Measurements from ENCODE around the gene MKNK1.

MKNK1 gene

DNA sequence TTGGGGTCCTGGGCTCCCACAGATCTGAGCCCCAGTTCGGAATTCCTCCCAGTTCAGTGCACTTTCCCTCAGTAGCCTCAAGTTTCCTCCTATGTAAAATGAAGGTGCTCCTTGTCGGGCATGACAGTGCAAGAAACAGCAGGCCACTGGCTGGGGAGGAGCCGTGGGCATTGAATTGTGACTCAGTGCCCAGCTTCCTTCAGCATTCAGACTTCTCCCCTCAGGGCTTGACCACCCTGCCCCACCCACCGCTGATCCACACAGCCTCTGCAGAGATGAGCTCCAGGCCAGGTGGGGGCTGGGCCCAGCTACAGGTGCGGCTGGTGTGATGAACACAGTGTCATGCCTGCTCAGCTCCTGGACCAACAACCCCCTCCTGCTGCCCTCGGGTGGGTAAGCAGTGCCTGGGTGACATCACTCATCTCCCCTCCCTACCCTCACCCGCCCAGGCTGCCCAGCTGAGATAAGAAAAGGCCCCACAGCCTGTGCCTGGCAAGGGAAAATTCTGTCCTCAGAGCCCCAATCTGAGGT, 7.7 kb upstream of the MKNK1 start (continued):
- TF ChIP-seq, protein P1, sequence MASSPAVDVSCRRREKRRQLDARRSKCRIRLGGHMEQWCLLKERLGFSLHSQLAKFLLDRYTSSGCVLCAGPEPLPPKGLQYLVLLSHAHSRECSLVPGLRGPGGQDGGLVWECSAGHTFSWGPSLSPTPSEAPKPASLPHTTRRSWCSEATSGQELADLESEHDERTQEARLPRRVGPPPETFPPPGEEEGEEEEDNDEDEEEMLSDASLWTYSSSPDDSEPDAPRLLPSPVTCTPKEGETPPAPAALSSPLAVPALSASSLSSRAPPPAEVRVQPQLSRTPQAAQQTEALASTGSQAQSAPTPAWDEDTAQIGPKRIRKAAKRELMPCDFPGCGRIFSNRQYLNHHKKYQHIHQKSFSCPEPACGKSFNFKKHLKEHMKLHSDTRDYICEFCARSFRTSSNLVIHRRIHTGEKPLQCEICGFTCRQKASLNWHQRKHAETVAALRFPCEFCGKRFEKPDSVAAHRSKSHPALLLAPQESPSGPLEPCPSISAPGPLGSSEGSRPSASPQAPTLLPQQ (tag by site-specific recombination; IDR thresholded peaks at IDR 0.05) = peak; percentile 83
- TF ChIP-seq ZNF239 (tag by site-specific recombination; IDR thresholded peaks at IDR 0.05) (no peak), ZNF2 (tag by site-specific recombination; IDR thresholded peaks at IDR 0.05) (no peak), GLIS2 (tag by site-specific recombination; IDR thresholded peaks at IDR 0.05) (peak; percentile 53), ZNF146 (tag by site-specific recombination; IDR thresholded peaks at IDR 0.05) (no peak), HOXA7 (CRISPR knock-in tag; IDR thresholded peaks at IDR 0.05; ENCODE audit: borderline replicate concordance) (no peak), ZNF658 (tag by site-specific recombination; IDR thresholded peaks at IDR 0.05) (no peak), BCL11A (tag by site-specific recombination; IDR thresholded peaks at IDR 0.05; ENCODE audit: low read depth) (no peak), ZNF324 (tag by site-specific recombination; IDR thresholded peaks at IDR 0.05) (no peak), FEZF1 (tag by site-specific recombination; IDR thresholded peaks at IDR 0.05) (no peak), ZNF792 (tag by site-specific recombination; IDR thresholded peaks at IDR 0.05) (no peak), ZNF10 (tag by site-specific recombination; IDR thresholded peaks at IDR 0.05) (no peak), ZNF510 (tag by site-specific recombination; IDR thresholded peaks at IDR 0.05; ENCODE audit: insufficient replicate concordance) (no peak), ZIC2 (tag by site-specific recombination; IDR thresholded peaks at IDR 0.05) (peak; percentile 53), HOXC10 (CRISPR knock-in tag; IDR thresholded peaks at IDR 0.05) (no peak), SCRT2 (tag by site-specific recombination; IDR thresholded peaks at IDR 0.05) (peak; percentile 73; the same call in 1 of the 2 replicates), ZNF548 (tag by site-specific recombination; IDR thresholded peaks at IDR 0.05) (no peak), ZNF311 (tag by site-specific recombination; IDR thresholded peaks at IDR 0.05; ENCODE audit: borderline replicate concordance) (no peak), ZNF274 (IDR thresholded peaks at IDR 0.05; ENCODE audit: low read length) (no peak), ZNF274 (tag by site-specific recombination; IDR thresholded peaks at IDR 0.05; ENCODE audit: borderline replicate concordance) (no peak), ZBTB48 (tag by site-specific recombination; IDR thresholded peaks at IDR 0.05) (no peak), MZF1 (tag by site-specific recombination; IDR thresholded peaks at IDR 0.05; ENCODE audit: borderline replicate concordance) (no peak)
- TF ChIP-seq, protein P2, sequence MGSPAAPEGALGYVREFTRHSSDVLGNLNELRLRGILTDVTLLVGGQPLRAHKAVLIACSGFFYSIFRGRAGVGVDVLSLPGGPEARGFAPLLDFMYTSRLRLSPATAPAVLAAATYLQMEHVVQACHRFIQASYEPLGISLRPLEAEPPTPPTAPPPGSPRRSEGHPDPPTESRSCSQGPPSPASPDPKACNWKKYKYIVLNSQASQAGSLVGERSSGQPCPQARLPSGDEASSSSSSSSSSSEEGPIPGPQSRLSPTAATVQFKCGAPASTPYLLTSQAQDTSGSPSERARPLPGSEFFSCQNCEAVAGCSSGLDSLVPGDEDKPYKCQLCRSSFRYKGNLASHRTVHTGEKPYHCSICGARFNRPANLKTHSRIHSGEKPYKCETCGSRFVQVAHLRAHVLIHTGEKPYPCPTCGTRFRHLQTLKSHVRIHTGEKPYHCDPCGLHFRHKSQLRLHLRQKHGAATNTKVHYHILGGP (tag by site-specific recombination; IDR thresholded peaks at IDR 0.05) = no peak
- TF ChIP-seq, protein P3, sequence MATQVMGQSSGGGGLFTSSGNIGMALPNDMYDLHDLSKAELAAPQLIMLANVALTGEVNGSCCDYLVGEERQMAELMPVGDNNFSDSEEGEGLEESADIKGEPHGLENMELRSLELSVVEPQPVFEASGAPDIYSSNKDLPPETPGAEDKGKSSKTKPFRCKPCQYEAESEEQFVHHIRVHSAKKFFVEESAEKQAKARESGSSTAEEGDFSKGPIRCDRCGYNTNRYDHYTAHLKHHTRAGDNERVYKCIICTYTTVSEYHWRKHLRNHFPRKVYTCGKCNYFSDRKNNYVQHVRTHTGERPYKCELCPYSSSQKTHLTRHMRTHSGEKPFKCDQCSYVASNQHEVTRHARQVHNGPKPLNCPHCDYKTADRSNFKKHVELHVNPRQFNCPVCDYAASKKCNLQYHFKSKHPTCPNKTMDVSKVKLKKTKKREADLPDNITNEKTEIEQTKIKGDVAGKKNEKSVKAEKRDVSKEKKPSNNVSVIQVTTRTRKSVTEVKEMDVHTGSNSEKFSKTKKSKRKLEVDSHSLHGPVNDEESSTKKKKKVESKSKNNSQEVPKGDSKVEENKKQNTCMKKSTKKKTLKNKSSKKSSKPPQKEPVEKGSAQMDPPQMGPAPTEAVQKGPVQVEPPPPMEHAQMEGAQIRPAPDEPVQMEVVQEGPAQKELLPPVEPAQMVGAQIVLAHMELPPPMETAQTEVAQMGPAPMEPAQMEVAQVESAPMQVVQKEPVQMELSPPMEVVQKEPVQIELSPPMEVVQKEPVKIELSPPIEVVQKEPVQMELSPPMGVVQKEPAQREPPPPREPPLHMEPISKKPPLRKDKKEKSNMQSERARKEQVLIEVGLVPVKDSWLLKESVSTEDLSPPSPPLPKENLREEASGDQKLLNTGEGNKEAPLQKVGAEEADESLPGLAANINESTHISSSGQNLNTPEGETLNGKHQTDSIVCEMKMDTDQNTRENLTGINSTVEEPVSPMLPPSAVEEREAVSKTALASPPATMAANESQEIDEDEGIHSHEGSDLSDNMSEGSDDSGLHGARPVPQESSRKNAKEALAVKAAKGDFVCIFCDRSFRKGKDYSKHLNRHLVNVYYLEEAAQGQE (tag by site-specific recombination; IDR thresholded peaks at IDR 0.05) = no peak
- TF ChIP-seq, protein P4, sequence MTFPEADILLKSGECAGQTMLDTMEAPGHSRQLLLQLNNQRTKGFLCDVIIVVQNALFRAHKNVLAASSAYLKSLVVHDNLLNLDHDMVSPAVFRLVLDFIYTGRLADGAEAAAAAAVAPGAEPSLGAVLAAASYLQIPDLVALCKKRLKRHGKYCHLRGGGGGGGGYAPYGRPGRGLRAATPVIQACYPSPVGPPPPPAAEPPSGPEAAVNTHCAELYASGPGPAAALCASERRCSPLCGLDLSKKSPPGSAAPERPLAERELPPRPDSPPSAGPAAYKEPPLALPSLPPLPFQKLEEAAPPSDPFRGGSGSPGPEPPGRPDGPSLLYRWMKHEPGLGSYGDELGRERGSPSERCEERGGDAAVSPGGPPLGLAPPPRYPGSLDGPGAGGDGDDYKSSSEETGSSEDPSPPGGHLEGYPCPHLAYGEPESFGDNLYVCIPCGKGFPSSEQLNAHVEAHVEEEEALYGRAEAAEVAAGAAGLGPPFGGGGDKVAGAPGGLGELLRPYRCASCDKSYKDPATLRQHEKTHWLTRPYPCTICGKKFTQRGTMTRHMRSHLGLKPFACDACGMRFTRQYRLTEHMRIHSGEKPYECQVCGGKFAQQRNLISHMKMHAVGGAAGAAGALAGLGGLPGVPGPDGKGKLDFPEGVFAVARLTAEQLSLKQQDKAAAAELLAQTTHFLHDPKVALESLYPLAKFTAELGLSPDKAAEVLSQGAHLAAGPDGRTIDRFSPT (tag by site-specific recombination; IDR thresholded peaks at IDR 0.05) = no peak
- TF ChIP-seq, protein P5, sequence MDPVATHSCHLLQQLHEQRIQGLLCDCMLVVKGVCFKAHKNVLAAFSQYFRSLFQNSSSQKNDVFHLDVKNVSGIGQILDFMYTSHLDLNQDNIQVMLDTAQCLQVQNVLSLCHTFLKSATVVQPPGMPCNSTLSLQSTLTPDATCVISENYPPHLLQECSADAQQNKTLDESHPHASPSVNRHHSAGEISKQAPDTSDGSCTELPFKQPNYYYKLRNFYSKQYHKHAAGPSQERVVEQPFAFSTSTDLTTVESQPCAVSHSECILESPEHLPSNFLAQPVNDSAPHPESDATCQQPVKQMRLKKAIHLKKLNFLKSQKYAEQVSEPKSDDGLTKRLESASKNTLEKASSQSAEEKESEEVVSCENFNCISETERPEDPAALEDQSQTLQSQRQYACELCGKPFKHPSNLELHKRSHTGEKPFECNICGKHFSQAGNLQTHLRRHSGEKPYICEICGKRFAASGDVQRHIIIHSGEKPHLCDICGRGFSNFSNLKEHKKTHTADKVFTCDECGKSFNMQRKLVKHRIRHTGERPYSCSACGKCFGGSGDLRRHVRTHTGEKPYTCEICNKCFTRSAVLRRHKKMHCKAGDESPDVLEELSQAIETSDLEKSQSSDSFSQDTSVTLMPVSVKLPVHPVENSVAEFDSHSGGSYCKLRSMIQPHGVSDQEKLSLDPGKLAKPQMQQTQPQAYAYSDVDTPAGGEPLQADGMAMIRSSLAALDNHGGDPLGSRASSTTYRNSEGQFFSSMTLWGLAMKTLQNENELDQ (tag by site-specific recombination; IDR thresholded peaks at IDR 0.05; ENCODE audit: low read depth) = no peak
- TF ChIP-seq, protein P6, sequence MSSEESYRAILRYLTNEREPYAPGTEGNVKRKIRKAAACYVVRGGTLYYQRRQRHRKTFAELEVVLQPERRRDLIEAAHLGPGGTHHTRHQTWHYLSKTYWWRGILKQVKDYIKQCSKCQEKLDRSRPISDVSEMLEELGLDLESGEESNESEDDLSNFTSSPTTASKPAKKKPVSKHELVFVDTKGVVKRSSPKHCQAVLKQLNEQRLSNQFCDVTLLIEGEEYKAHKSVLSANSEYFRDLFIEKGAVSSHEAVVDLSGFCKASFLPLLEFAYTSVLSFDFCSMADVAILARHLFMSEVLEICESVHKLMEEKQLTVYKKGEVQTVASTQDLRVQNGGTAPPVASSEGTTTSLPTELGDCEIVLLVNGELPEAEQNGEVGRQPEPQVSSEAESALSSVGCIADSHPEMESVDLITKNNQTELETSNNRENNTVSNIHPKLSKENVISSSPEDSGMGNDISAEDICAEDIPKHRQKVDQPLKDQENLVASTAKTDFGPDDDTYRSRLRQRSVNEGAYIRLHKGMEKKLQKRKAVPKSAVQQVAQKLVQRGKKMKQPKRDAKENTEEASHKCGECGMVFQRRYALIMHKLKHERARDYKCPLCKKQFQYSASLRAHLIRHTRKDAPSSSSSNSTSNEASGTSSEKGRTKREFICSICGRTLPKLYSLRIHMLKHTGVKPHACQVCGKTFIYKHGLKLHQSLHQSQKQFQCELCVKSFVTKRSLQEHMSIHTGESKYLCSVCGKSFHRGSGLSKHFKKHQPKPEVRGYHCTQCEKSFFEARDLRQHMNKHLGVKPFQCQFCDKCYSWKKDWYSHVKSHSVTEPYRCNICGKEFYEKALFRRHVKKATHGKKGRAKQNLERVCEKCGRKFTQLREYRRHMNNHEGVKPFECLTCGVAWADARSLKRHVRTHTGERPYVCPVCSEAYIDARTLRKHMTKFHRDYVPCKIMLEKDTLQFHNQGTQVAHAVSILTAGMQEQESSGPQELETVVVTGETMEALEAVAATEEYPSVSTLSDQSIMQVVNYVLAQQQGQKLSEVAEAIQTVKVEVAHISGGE (tag by site-specific recombination; conservative IDR thresholded peaks at IDR 0.05; ENCODE audit: low read depth) = no peak

Measured in HEK293 (cell line).